EH (cell line): ENCODE results near the gene SLC7A8.

Experiments
- DNase-seq: peaks from one replicate; pipeline ENCODE4 v3.0.0-alpha.2; 2015; ENCODE audit warnings: low read depth

Gene SLC7A8

DNA sequence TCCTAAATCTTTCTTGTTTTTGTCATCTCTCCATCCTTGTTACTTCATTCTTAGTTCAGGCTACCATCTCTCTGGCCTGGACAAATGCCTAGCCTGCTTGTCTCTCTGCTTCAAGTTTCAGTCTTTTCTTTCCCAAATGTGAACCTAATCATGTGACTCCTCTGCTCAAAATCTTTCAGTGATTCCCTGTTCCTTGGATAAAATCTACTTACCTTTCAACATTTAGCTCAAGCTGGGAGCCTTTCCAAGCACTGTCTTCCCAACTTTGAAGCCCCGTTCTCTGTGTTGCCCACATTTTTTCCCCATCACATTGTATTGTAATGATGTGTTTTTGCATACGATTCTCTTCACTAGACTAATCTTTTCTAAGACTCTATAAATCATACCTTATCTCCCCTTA, 24.7 kb downstream of the SLC7A8 start:
- DNase-seq = no peak

GRCh38 chr14:23154964-23155587, 28.4 kb downstream of the SLC7A8 start:
- peak; percentile 89 for DNase-seq

GRCh38 chr14:23153851-23154796, 29.3 kb downstream of the SLC7A8 start:
- peak; percentile 88 for DNase-seq

- no peak for DNase-seq
Measured at GRCh38 chr14:23151342-23151741, 32.1 kb downstream of the SLC7A8 start.

GRCh38 chr14:23149745-23150144, 33.7 kb downstream of the SLC7A8 start:
- DNase-seq = no peak

GRCh38 chr14:23148591-23149249, 34.7 kb downstream of the SLC7A8 start:
- peak; percentile 74 for DNase-seq

GRCh38 chr14:23147676-23148075, 35.8 kb downstream of the SLC7A8 start:
- DNase-seq = peak; percentile 47

- no peak for DNase-seq
Measured at GRCh38 chr14:23146980-23147379, 36.5 kb downstream of the SLC7A8 start.

- DNase-seq = no peak
Measured at GRCh38 chr14:23146351-23146910, 37.0 kb downstream of the SLC7A8 start.

- no peak for DNase-seq
Measured at GRCh38 chr14:23145794-23146350, 37.6 kb downstream of the SLC7A8 start.

GRCh38 chr14:23143911-23144310, 39.5 kb downstream of the SLC7A8 start:
- peak; percentile 26 for DNase-seq

GRCh38 chr14:23142826-23143225, 40.6 kb downstream of the SLC7A8 start:
- no peak for DNase-seq

GRCh38 chr14:23141706-23142444, 41.6 kb downstream of the SLC7A8 start:
- peak; percentile 79 for DNase-seq

- DNase-seq = no peak
Measured at GRCh38 chr14:23140371-23140770, 43.1 kb downstream of the SLC7A8 start.

DNA sequence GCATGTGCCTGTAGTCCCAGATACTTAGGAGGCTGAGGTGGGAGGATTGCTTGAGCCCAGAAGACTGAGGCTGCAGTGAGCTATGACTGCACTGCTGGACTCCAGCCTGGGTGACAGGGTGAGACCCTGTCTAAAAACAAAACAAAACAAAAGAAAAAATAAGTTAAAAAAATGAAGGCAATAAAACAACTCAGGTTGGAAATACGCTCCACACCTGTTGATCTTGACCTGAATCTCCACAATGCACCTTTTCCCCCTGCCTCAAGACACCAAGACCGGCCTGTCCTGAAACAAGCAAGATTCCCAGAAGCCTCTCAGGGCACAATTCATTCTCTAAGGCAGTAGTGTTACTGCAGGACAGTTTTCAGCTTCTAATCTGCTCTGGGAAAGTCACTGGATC, 43.6 kb downstream of the SLC7A8 start:
- DNase-seq = no peak

DNA sequence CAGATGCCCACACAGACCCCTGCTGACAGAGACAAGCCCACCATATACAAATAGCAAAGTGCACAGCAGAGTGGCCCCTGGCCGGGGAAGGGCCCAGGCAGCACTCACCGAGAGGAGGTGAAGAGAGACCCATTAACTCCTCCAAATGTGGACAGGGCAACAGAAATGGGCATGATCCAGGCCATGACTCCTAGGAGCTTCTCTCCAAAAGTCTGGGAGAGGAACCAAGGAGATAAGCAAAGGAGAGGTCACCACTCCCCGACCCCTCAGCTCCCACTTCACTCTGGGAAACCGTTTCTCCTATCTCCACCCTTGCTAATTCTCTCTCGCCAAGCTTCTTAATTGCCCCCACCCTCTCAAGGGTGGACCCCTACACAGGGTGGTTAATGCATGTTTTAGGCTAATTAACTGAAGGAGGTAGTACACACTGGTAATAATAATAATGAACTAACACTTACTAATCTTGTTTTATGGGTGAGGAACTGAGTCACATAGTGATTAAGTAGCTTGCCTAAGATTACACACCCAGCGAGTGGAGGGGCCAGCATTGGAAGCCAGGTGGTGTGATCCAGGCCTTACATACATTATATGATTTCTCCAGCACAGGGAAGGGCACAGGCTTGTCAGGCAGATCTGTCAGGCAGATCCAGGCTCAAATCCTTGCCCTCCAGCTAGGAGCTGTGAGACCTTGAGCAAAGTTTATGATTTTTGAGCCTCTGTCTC, 45.5 kb downstream of the SLC7A8 start:
- DNase-seq = no peak

DNA sequence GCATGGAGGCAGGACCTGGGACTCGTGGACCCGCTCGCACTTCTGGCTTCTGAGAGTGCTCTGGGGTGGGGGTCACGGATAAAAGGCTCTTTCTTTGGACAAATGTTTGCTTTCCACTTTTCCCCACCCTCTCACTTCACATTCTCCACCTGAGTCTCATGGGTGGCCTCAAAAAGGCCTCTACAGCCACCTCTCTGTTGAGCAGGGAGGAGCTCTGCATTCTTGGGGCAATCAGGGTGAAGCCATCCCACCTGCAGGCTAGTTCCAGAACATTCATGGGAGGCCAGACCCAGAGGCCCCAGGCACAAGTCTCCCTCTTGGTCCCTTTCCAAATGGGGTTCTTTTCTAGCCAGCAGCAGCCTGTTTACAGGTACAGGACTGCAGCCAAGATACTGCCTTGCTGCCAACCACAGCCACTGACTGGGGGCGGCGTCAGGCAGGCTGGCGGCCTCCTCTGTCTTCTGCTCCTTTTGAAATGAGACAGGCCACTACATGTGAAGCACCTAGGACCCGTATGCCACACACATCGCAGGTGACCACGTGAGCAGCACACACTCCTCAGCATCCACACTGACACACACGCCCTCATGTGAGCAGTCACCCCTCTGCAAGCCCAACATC, 46.2 kb downstream of the SLC7A8 start:
- DNase-seq = no peak

GRCh38 chr14:23136566-23137133, 46.8 kb downstream of the SLC7A8 start:
- no peak for DNase-seq

GRCh38 chr14:23132970-23133369, 50.5 kb downstream of the SLC7A8 start:
- DNase-seq = no peak

GRCh38 chr14:23131482-23131881, 52.0 kb downstream of the SLC7A8 start:
- no peak for DNase-seq
